Activated CD4-positive, CD25-positive, alpha-beta regulatory T cell treated with anti-CD3 and anti-CD28 coated beads, Interleukin-2, amount 50 U/mL, for 24 hours (primary cell): ENCODE results near the gene GRWD1.

Experiments
- ATAC-seq, 2 donors: fragments of 150-1000 bp; cut with Tn5 transposase; one replicate each; pipeline ENCODE4 v1.10.0; 2021; ENCODE audit warnings: mild to moderate bottlenecking in 1 of 2, moderate library complexity in 1 of 2

Gene GRWD1

DNA sequence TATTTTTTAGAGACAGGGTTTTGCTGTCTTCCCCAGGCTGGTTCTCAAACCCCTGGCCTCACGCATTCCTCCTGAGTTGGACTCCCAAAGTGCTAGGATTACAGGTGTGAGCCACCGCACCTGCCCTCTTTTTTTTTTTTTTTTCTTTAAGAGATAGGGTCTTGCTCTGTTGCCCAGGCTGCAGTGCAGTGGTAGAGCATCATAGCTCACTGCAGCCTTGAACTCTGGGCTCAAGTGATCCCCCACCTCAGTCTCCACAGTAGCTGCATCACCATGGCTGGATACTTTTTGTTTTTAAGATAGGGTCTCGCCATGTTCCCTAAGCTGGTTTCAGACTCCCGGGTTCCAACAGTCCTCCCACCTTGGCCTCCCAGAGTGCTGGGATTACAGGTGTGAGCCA lies 11.1 kb downstream of the GRWD1 start:
- ATAC-seq = no peak

DNA sequence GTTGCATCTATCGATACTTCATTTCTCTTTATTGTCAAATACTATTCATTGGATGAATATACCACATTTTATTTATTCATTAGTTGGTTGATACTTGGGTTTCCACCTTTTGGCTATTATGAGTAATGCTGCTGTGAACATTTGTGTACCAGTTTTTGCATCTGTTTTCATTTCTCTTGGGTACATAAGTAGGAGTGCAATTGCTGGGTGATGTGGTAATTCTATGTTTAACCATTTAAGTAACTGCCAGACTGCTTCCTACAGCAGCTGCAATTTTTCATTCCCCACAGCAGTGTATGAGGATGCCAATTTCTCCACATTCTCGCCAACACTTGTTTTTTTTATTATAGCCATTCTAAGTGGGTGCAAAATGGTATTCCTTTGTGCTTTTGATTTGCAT lies 12.2 kb downstream of the GRWD1 start:
- no peak for ATAC-seq

DNA sequence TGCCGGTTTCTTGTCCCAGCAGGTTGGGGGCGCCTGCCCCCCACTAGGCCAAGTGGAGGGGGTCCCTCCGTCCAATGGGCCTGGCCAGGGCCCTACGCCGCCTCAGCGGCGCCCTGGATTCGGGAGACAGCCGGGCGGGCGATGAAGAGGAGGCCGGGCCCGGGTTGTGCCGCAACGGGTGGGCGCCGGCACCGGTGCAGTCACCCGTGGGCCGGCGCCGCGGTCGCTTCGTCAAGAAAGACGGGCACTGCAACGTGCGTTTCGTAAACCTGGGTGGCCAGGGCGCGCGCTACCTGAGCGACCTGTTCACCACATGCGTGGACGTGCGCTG lies 15.8 kb downstream of the GRWD1 start:
- ATAC-seq = no peak

DNA sequence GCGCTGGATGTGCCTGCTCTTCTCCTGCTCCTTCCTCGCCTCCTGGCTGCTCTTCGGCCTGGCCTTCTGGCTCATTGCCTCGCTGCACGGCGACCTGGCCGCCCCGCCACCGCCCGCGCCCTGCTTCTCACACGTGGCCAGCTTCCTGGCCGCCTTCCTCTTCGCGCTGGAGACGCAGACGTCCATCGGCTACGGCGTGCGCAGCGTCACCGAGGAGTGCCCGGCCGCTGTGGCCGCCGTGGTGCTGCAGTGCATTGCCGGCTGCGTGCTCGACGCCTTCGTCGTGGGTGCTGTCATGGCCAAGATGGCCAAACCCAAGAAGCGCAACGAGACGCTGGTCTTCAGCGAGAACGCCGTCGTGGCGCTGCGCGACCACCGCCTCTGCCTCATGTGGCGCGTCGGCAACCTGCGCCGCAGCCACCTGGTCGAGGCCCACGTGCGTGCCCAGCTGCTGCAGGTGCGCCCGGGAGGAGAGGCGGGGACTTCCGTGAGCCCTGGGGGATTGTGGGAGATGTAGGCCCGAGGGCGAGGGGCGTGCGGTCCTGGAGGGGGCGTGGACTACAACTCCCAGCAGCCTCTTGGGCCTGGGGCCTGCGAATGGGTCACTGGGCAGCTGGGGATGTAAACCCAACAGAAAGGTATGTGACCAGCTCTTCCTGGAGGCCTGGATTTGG lies 16.3 kb downstream of the GRWD1 start:
- ATAC-seq = no peak

DNA sequence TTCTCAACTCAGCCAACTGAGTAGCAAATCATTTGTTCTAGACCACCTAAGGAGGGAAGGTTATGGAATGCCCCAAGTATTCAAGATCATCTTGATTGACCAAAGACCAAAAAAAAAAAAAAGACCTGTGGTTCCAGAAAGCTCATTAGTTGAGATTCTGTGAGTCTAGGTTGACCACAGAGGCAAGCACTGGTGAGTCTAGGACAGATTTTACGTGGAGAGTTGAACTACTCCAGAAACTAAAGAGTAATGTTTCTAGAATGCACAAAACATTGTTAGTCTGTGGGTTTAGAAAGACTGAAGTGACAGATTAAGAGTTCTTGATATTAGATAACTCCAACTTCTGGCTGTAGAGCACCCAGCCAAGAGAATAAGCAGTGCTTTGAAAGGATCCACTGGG lies 19.4 kb downstream of the GRWD1 start:
- ATAC-seq = no peak

DNA sequence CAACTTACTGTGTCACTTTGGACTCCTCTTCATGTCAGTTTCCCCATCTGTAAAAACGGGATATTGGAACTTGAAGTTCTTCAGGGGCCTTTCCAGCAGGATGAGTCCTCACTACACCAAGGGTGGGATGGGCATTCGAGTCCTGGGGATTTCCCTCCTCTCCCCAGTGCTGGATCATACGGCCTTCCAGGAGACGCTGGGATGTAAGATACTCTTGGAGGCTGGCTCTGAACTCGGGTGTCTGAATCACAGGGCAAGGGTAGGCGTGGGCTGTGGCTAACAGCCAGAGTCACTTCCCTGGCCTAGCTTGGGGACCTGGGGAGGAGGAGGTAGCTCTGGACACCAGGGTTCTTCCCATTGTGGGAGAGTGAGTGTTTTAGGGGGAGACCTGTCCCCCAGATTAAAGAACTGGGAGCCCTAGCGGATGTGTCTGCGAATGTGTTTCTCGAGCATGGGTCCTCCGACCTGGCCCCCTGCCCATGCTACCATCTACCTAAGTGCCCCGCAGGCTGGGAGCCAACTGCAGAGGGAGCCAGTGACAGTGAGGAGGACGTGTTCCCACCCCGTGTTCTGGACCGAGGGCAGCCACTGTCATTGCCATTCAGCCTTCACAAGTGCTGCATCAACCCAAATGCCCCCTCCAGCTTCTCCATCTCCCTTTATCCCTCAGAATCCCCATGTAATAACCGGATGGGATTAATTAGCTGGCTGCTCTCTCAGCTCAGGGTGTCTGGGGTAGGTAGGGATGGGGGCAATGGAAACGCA lies 21.0 kb downstream of the GRWD1 start:
- no peak for ATAC-seq

DNA sequence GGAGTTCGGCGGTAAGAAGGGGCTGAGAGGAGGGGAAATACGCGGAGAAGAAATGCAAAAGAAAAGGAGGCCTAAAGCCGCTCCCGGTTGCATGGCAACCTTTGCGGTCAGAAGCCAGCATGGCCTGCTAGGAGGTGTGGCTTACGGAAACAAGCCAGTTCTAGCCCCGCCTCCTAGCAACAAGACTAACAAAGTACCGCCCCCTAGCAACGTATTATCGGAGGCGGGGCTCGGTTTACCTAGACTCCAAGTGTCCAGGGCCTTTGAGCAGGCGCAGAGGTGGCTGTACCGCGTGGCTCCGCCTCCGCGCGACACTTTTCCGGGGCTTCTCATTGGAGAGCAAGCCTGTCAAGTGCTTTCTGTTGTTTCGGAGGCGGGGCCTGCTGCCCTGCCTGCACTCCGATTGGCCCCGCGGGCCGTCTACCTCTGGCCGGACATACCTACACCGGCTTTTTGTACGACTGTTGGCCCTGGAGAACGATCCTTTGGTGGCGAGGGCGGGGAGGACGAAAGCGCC lies 23.0 kb downstream of the GRWD1 start:
- ATAC-seq = peak; percentile 92 to 95

DNA sequence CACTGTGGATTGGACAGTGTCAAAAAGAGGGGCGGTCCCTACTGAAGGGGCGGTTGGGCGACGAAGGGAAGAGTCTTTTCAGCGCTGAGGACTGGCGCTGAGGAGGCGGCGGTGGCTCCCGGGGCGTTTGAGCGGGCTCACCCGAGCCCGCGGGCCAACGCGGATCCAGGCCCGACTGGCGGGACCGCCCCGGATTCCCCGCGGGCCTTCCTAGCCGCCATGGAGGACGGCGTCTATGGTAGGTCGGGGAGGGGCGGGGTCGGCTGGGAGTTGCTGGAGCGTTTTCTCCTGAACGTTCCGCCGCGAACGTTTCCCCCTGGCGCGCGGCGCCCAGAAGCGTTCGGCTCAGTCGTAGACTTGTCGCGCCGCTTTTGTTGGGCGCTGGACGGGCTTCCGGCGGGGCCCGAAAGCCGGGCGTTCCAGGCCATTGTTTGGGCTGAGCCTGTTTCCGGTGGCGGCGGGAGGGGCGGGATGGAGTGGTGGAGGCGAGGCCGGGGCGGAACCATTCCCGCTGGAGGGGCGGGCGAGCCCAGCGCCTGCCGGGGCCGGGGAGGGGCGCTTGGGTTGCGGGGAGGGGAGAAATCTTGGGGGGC lies 23.6 kb downstream of the GRWD1 start, which contains the start of gene CYTH2:
Gene CYTH2, plus strand, starts transcription at position 81 of the 593 bp plus-strand sequence. Its CDS starts 139 bp downstream, at position 220.
- ATAC-seq = peak; percentile 18 to 20

- no peak for ATAC-seq
Observed at GRCh38 chr19:48469934-48470680, 24.3 kb downstream of the GRWD1 start.

- ATAC-seq = no peak
Observed at GRCh38 chr19:48470856-48471255, 25.1 kb downstream of the GRWD1 start.

- ATAC-seq = no peak
Observed at GRCh38 chr19:48471836-48472235, 26.1 kb downstream of the GRWD1 start.

DNA sequence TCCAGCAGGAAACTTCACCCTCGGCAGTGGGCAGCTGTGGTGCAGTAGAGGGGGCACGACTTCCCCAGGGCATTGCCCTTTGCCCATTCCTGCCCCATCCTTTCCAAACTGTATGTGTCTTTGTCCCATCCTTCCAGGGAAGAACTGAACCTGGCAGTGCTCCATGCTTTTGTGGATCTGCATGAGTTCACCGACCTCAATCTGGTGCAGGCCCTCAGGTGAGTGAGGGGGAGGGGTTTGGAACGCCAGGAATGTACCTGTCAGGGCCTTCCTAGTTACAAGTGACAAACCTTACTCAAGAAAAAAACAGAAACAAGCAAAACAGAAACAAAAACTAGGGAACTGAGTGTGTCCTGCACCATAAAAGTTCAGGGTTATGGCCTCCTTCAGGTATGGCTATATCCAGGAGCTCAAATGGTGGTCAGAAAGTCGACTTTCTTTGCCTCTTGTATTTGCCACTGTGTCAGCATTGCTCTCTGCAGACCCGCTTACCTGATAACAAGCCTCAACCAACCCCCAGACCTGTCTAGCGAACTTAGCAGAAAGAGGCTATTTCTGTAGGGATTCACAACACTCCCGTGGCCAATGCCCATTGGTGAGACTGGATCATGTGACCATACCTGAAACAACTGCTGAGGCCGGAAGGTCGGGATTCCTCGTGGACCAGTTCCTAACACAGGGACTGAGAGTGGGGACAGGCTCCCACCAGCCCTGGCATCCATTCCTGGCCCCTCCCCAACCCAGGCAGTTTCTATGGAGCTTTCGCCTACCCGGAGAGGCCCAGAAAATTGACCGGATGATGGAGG lies 27.6 kb downstream of the GRWD1 start:
- ATAC-seq = no peak

GRCh38 chr19:48474084-48474592 lies 28.4 kb downstream of the GRWD1 start:
- ATAC-seq = no peak

DNA sequence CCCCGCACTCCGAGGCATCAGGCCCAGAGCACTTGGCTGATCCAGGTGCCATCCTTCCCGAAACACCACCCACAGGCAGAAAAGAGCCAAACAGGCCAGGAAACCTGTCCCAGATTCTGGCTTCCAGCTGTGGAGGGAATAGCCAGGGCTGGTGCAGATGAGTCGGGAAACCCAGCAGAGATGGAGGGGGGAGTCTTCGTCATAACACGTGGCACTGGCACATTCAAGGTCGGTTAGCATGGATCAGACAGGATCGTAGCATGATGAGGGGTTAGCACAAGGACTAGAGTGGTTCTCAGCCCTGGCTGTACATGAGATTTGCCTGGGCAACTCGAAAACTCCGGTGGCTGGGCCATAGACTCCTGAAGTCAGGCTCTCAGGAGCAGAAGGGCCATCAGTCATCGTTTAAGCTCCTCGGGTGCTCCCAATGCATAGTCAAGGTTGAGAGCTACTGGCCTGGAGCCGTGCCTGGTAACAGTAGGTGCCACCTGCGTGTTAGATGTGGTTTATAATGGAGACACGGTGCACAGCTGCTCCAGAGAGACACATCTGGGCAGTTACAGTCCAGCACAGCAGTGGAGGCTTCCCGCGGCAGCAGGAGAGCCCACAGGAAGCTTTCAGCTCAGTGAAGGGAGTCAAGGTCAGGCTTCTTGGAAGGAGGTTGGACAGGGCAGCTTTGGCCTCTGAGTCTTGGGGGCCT lies 29.7 kb downstream of the GRWD1 start:
- ATAC-seq = no peak

GRCh38 chr19:48476176-48476575 lies 30.4 kb downstream of the GRWD1 start:
- no peak for ATAC-seq

DNA sequence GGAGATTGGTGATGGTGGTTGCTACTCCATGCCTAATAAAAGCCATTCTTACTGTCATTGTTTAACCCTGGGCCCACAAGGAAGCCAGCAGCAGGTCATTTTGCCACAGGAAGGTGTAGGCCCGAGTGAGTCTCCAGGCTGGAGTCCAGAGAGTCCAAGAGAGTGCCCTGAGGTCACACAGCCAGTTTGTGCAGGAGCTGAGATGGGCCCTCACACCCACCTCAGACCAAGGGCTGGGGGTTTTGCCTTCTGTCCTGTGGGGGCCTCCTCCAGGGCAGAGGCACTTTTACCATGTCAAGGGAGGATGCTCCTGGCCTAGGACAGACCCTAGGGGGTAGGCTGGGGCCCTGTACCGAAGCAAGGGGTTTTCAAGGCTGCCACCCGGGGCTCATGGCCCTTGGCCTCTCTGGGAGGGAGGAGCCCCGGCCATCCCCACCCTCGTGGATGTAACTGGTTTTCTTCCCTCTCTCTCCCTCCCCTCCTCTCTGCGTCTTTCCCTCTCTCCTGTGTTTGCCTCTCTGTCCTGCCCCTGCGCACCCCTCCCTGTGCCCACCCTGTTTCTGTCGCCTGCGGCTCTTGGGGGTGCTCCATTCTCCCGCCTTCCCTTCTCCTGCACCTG lies 31.4 kb downstream of the GRWD1 start:
- no peak for ATAC-seq

DNA sequence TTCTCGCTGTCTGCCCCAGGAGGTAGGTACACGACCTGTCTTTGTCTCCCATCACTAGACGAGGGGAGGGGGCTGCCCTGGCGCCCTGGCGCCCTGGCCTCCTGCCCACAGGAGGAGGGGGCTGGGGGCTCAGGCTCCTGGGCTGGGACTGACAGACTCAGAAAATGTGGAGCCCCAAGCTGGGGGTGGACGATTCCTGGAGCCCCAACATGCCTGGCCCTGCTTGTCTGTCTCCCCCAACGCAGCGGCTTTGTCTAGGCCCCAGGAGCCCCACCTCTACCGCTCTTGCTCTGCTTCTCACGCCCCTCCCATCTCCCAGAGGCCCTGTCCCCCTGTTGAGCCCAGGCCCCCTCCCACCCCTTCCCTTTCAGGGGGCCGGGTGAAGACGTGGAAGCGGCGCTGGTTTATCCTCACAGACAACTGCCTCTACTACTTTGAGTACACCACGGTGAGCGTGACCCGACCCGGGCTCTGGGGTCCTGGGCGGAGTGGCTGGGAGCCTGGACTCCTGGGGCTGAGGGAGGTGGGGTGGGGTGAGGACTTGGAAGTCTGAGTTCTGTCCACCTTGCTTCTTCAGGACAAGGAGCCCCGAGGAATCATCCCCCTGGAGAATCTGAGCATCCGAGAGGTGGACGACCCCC lies 32.0 kb downstream of the GRWD1 start:
- ATAC-seq = no peak

DNA sequence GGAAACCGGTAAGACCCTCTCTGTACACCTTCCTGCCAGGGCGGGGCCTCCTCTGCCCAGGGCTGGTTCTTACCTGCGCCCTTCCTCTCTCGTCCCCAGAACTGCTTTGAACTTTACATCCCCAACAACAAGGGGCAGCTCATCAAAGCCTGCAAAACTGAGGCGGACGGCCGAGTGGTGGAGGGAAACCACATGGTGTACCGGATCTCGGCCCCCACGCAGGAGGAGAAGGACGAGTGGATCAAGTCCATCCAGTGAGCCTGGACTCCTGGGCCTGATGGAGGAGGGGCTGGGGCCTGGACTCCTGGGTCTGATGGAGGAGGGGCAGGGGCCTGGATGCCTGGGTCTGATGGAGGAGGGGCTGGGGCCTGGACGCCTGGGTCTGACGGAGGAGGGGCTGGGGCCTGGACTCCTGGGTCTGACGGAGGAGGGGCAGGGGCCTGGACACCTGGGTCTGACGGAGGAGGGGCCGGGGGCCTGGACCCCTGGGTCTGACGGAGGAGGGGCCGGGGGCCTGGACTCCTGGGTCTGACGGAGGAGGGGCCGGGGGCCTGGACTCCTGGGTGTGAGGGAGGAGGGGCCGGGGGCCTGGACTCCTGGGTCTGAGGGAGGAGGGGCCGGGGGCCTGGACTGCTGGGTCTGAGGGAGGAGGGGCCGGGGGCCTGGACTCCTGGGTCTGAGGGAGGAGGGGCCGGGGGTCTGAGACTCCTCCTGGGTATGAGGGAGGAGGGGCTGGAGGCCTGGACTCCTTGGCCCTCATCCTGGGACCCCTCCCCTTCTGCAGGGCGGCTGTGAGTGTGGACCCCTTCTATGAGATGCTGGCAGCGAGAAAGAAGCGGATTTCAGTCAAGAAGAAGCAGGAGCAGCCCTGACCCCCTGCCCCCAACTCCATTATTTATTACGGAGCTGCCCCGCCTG lies 32.8 kb downstream of the GRWD1 start:
- no peak for ATAC-seq

- ATAC-seq = no peak
Observed at GRCh38 chr19:48479686-48480085, 33.9 kb downstream of the GRWD1 start.
